Suprapubic skin (tissue), 4 donors: ENCODE measurements around the gene SHROOM2. TPM values are rescaled to one million over a fixed set of nuclear protein-coding genes. Genes with fewer than 3 reads are reported as not detected.

ENCODE experiments used
- DNase-seq, 2 donors: peaks; one replicate each; pipeline ENCODE4 v3.0.0-alpha.2; 2019; ENCODE audit warnings: low spot score in 2 of 2
- H3K27ac ChIP-seq: fragments of 200-600 bp; sonication (generic); one replicate; pipeline ENCODE4 v1.5.1; 2019
- H3K27me3 ChIP-seq: fragments of 200-600 bp; sonication (generic); one replicate; pipeline ENCODE4 v1.5.1; 2019
- H3K36me3 ChIP-seq: fragments of 200-600 bp; sonication (generic); one replicate; pipeline ENCODE4 v1.5.1; 2019
- H3K4me1 ChIP-seq: fragments of 200-600 bp; sonication (generic); one replicate; pipeline ENCODE4 v1.5.1; 2019
- H3K4me3 ChIP-seq: fragments of 200-600 bp; sonication (generic); one replicate; pipeline ENCODE4 v1.5.1; 2019; ENCODE audit warnings: mild to moderate bottlenecking
- H3K9me3 ChIP-seq: fragments of 200-600 bp; sonication (generic); one replicate; pipeline ENCODE4 v1.5.1; 2019
- CTCF ChIP-seq, 2 donors: fragments of 200-600 bp in 1 of 2; fragments of 450-650 bp in 1 of 2; sonication (generic) in 1 of 2; IDR thresholded peaks; one replicate each; pipeline ENCODE4 v1.5.1; 2016 to 2019; ENCODE audit warnings: antibody characterized with exemption in 2 of 2, mild to moderate bottlenecking in 1 of 2, moderate library complexity in 1 of 2
- EP300 ChIP-seq: sonication (generic); formaldehyde crosslinking; IDR thresholded peaks from one replicate; pipeline ENCODE4 v1.6.1; 2017; ENCODE audit warnings: antibody characterized with exemption
- POLR2A ChIP-seq, 2 donors: fragments of 450-650 bp; IDR thresholded peaks; one replicate each; pipeline ENCODE4 v1.6.1; 2017; ENCODE audit warnings: antibody characterized with exemption in 2 of 2, mild to moderate bottlenecking in 2 of 2, moderate library complexity in 2 of 2
- POLR2AphosphoS5 ChIP-seq, 3 donors: sonication (generic); formaldehyde crosslinking; IDR thresholded peaks; one replicate each; pipeline ENCODE4 v1.6.1; 2017; ENCODE audit warnings: antibody characterized with exemption in 3 of 3
- WGBS: methylation state at CpG from one replicate; pipeline ENCODE4 v1.1.5; 2018; 5-methylcytosine and 5-hydroxymethylcytosine counted together
- total RNA-seq, 4 donors: library from RNA; depleted of rRNA; stranded (reverse); fragments of >200 nt; gene quantifications; one replicate each; pipeline ENCODE4 v1.1.0, GENCODE V29; 2016

The SHROOM2 gene
- total RNA-seq, 4 donors from 2014 or later, result 10.7 to 16.7 (median 11.8) TPM

GRCh38 chrX:9861711-9862110 is 75.5 kb downstream of the SHROOM2 start:
- DNase-seq, result no peak
- no peaks in the 10 kb centered on the region for H3K27me3 ChIP-seq
- 90% methylated on average over 9 of the region's 9 CpGs for WGBS
- H3K9me3 ChIP-seq, result no peaks in the 10 kb centered on the region
- no peak overlapping the region for H3K27ac ChIP-seq
- H3K4me1 ChIP-seq, result no peaks in the 10 kb centered on the region
- TF ChIP-seq EP300, result no peak
- TF ChIP-seq POLR2AphosphoS5 (IDR thresholded peaks at IDR 0.05), result no peak
- TF ChIP-seq POLR2A (IDR thresholded peaks at IDR 0.05), result no peak
- TF ChIP-seq CTCF (IDR thresholded peaks at IDR 0.05), result no peak
- no peaks in the 10 kb centered on the region for H3K36me3 ChIP-seq
- no peak overlapping the region for H3K4me3 ChIP-seq

DNA sequence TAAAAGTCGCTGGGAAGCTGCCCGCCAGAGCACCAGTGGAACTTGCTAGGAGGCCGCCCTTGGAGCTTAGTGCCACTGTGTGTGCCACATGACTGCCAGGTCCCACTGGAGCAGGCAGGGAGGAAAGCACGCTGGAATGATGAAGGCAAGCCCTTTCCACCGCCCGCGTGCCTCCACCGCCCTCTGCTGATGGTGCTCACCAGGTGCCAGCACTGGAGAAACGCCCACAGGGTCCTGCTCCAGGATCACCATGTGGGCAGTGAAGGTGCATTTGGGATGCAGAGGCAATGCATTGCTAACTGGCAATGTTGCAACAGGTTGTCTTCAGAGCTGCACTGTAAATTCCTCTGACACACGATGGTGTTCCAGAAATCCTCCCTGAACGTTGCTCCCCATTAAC is 76.3 kb downstream of the SHROOM2 start:
- TF ChIP-seq CTCF (IDR thresholded peaks at IDR 0.05), result no peak
- TF ChIP-seq EP300, result no peak
- no peak for TF ChIP-seq POLR2A (IDR thresholded peaks at IDR 0.05)
- TF ChIP-seq POLR2AphosphoS5 (IDR thresholded peaks at IDR 0.05), result no peak
- 90% methylated on average over 10 of the region's 11 CpGs for WGBS

GRCh38 chrX:9862953-9863352 is 76.7 kb downstream of the SHROOM2 start:
- WGBS, result 90% methylated on average over 7 of the region's 7 CpGs
- no peak overlapping the region for H3K4me3 ChIP-seq
- H3K27me3 ChIP-seq, result no peaks in the 10 kb centered on the region
- H3K36me3 ChIP-seq, result no peaks in the 10 kb centered on the region
- H3K4me1 ChIP-seq, result no peaks in the 10 kb centered on the region
- no peak for DNase-seq
- TF ChIP-seq EP300 (no peak), POLR2AphosphoS5 (IDR thresholded peaks at IDR 0.05) (no peak), CTCF (IDR thresholded peaks at IDR 0.05) (no peak), POLR2A (IDR thresholded peaks at IDR 0.05) (no peak)
- no peak overlapping the region for H3K27ac ChIP-seq
- no peaks in the 10 kb centered on the region for H3K9me3 ChIP-seq

More for the DNA sequence above, 76.3 kb downstream of the SHROOM2 start:
- H3K4me1 ChIP-seq, result no peaks in the 10 kb centered on the region
- H3K27me3 ChIP-seq, result no peaks in the 10 kb centered on the region
- no peak for DNase-seq
- H3K27ac ChIP-seq, result no peak overlapping the region
- H3K9me3 ChIP-seq, result no peaks in the 10 kb centered on the region
- H3K36me3 ChIP-seq, result no peaks in the 10 kb centered on the region
- no peak overlapping the region for H3K4me3 ChIP-seq

GRCh38 chrX:9864011-9864410 is 77.8 kb downstream of the SHROOM2 start:
- H3K4me3 ChIP-seq, result no peak overlapping the region
- WGBS, result 82% methylated on average over 10 of the region's 10 CpGs
- DNase-seq, result no peak
- H3K27me3 ChIP-seq, result no peaks in the 10 kb centered on the region
- H3K9me3 ChIP-seq, result no peaks in the 10 kb centered on the region
- no peak for TF ChIP-seq POLR2AphosphoS5 (IDR thresholded peaks at IDR 0.05)
- TF ChIP-seq EP300, result no peak
- TF ChIP-seq CTCF (IDR thresholded peaks at IDR 0.05), result no peak
- TF ChIP-seq POLR2A (IDR thresholded peaks at IDR 0.05), result no peak
- H3K36me3 ChIP-seq, result no peaks in the 10 kb centered on the region
- no peaks in the 10 kb centered on the region for H3K4me1 ChIP-seq
- H3K27ac ChIP-seq, result no peak overlapping the region

DNA sequence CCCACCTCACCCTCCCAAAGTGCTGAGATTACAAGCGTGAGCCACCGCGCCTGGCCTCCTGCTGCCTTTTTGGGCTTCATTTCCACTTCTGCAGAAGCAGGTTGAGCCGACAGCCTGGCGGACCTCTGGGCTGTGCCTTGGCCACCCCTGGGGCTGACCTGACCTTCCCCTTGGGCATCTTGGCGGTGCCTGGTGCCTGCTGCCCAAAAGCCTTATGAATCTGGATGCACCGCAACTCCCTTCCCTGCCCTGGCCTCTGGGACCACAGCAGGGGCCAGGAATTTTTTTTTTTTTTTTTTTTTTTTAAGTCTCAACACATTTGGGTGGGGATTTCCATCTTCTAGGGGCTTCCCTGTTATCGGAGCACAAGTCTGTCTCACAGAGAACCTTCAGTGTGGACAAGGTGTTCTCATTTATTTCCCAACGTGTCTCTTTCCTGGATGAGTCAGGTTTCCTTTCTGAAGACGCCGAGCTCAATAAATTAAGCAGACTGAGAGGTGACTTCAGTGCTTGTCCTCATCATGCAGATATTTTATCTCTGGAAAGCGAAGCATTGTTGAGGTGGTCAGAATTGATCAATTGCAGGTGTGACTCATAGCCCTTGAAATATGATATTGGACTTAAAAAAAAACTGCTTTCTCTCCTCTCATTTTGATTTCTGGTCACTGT is 79.7 kb downstream of the SHROOM2 start:
- 78% methylated on average over 12 of the region's 12 CpGs for WGBS
- DNase-seq, result no peak
- Histone ChIP-seq H3K4me1 (no peaks in the 10 kb centered on the region), H3K4me3 (no peak overlapping the region), H3K36me3 (no peaks in the 10 kb centered on the region), H3K27me3 (no peaks in the 10 kb centered on the region), H3K9me3 (no peaks in the 10 kb centered on the region), H3K27ac (no peak overlapping the region)
- TF ChIP-seq EP300 (no peak), CTCF (IDR thresholded peaks at IDR 0.05) (no peak), POLR2A (IDR thresholded peaks at IDR 0.05) (no peak), POLR2AphosphoS5 (IDR thresholded peaks at IDR 0.05) (no peak)
